SK-N-SH treated with all-trans-retinoic acid at 6 μM for 48 hours (cell line): ENCODE results near the gene TAS2R13.

Experiments used
- ATAC-seq: fragments of 200-7000 bp; cut with Tn5 transposase; 3 replicates; pipeline ENCODE4 v1.9.1; 2020; ENCODE audit warnings: mild to moderate bottlenecking, moderate library complexity
- ARNTL ChIP-seq: fragments of 450-650 bp; formaldehyde crosslinking; IDR thresholded peaks from 2 replicates; pipeline ENCODE4 v1.5.0; 2020; ENCODE audit warnings: low read depth, mild to moderate bottlenecking, moderate library complexity, borderline replicate concordance
- BACH2 ChIP-seq: fragments of 250-450 bp; sonication (Bioruptor Pico); IDR thresholded peaks from 2 replicates; pipeline ENCODE4 v1.9.0; 2021; ENCODE audit warnings: mild to moderate bottlenecking, borderline replicate concordance
- ESRRG ChIP-seq: fragments of 250-450 bp; sonication (Bioruptor Pico); IDR thresholded peaks from 2 replicates; pipeline ENCODE4 v1.6.1; 2021; ENCODE audit warnings: mild to moderate bottlenecking
- GLIS3 ChIP-seq: fragments of 250-450 bp; sonication (Bioruptor Pico); IDR thresholded peaks from 2 replicates; pipeline ENCODE4 v1.5.0; 2020; ENCODE audit warnings: mild to moderate bottlenecking, moderate library complexity
- ISL1 ChIP-seq: fragments of 250-450 bp; sonication (Bioruptor Pico); IDR thresholded peaks from 2 replicates; pipeline ENCODE4 v2.1.2; 2022; ENCODE audit warnings: mild to moderate bottlenecking, moderate library complexity
- OSR1 ChIP-seq: fragments of 250-450 bp; sonication (Bioruptor Pico); IDR thresholded peaks from 2 replicates; pipeline ENCODE4 v1.8.0; 2022; ENCODE audit warnings: moderate library complexity, mild to moderate bottlenecking, inconsistent platforms
- PPARA ChIP-seq: fragments of 250-450 bp; sonication (Bioruptor Pico); IDR thresholded peaks from 2 replicates; pipeline ENCODE4 v1.5.0; 2020; ENCODE audit warnings: mild to moderate bottlenecking, borderline replicate concordance
- RARB ChIP-seq: fragments of 250-450 bp; sonication (Bioruptor Pico); IDR thresholded peaks from 2 replicates; pipeline ENCODE4 v1.8.0; 2021; ENCODE audit warnings: mild to moderate bottlenecking, moderate library complexity
- SNAI2 ChIP-seq: fragments of 250-450 bp; sonication (Bioruptor Pico); IDR thresholded peaks from 2 replicates; pipeline ENCODE4 v1.5.0; 2020; ENCODE audit warnings: mild to moderate bottlenecking, moderate library complexity
- TOX ChIP-seq: fragments of 250-450 bp; sonication (Bioruptor Pico); IDR thresholded peaks from 2 replicates; pipeline ENCODE4 v1.8.0; 2021; ENCODE audit warnings: mild to moderate bottlenecking, moderate library complexity, borderline replicate concordance
- ZC3H10 ChIP-seq: fragments of 250-450 bp; sonication (Bioruptor Pico); IDR thresholded peaks from 2 replicates; pipeline ENCODE4 v1.5.1; 2021; ENCODE audit warnings: mild to moderate bottlenecking, moderate library complexity
- ZFP30 ChIP-seq: fragments of 450-650 bp; formaldehyde crosslinking; IDR thresholded peaks from 2 replicates; pipeline ENCODE4 v1.5.0; 2022; ENCODE audit warnings: mild to moderate bottlenecking, moderate library complexity
- ZNF565 ChIP-seq: fragments of 450-650 bp; formaldehyde crosslinking; conservative IDR thresholded peaks from 2 replicates; pipeline ENCODE4 v1.5.0; 2020; ENCODE audit warnings: low read depth, mild to moderate bottlenecking, moderate library complexity
- ZNF70 ChIP-seq: fragments of 450-650 bp; formaldehyde crosslinking; IDR thresholded peaks from 2 replicates; pipeline ENCODE4 v1.5.0; 2020; ENCODE audit warnings: mild to moderate bottlenecking, moderate library complexity
- ZNF8 ChIP-seq: fragments of 450-650 bp; formaldehyde crosslinking; IDR thresholded peaks from 2 replicates; pipeline ENCODE4 v1.5.0; 2020; ENCODE audit warnings: mild to moderate bottlenecking, moderate library complexity
- TF ChIP-seq, protein P1 (sequence below): fragments of 250-450 bp; sonication (Bioruptor Pico); IDR thresholded peaks from 2 replicates; pipeline ENCODE4 v1.5.1; 2021; ENCODE audit warnings: mild to moderate bottlenecking, moderate library complexity
- TF ChIP-seq, protein P2 (sequence below): fragments of 250-450 bp; sonication (Bioruptor Pico); IDR thresholded peaks from 2 replicates; pipeline ENCODE4 v1.5.1; 2020; ENCODE audit warnings: low read depth, mild to moderate bottlenecking, moderate library complexity
- TF ChIP-seq, protein P3 (sequence below): fragments of 250-450 bp; sonication (Bioruptor Pico); IDR thresholded peaks from 2 replicates; pipeline ENCODE4 v1.8.0; 2020; ENCODE audit warnings: mild to moderate bottlenecking, moderate library complexity, borderline replicate concordance
- TF ChIP-seq, protein P4 (sequence below): fragments of 250-450 bp; sonication (Bioruptor Pico); IDR thresholded peaks from 2 replicates; pipeline ENCODE4 v1.8.0; 2021; ENCODE audit warnings: low read depth, mild to moderate bottlenecking, moderate library complexity, borderline replicate concordance

Gene TAS2R13

DNA sequence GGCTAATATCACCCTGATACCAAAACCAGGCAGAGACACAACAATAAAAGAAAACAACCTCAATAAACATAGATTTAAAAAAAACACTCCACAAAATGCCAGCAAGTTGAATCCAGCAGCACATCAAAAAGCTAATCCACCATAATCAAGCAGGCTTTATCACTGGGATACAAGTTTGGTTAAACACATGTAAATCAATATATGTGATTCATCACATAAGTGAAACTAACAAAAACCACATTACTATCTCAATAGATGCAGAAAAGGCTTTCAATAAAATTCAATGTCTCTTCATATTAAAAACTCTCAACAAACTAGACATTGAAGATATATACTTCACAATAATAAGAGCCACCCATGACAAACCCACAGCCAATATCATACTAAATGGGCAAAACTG lies 46.7 kb upstream of the TAS2R13 start:
- ATAC-seq: no peak
- TF ChIP-seq, protein P1, sequence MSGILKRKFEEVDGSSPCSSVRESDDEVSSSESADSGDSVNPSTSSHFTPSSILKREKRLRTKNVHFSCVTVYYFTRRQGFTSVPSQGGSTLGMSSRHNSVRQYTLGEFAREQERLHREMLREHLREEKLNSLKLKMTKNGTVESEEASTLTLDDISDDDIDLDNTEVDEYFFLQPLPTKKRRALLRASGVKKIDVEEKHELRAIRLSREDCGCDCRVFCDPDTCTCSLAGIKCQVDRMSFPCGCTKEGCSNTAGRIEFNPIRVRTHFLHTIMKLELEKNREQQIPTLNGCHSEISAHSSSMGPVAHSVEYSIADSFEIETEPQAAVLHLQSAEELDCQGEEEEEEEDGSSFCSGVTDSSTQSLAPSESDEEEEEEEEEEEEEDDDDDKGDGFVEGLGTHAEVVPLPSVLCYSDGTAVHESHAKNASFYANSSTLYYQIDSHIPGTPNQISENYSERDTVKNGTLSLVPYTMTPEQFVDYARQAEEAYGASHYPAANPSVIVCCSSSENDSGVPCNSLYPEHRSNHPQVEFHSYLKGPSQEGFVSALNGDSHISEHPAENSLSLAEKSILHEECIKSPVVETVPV (CRISPR knock-in tag): no peak
- no peak for TF ChIP-seq GLIS3
- TF ChIP-seq, protein P2, sequence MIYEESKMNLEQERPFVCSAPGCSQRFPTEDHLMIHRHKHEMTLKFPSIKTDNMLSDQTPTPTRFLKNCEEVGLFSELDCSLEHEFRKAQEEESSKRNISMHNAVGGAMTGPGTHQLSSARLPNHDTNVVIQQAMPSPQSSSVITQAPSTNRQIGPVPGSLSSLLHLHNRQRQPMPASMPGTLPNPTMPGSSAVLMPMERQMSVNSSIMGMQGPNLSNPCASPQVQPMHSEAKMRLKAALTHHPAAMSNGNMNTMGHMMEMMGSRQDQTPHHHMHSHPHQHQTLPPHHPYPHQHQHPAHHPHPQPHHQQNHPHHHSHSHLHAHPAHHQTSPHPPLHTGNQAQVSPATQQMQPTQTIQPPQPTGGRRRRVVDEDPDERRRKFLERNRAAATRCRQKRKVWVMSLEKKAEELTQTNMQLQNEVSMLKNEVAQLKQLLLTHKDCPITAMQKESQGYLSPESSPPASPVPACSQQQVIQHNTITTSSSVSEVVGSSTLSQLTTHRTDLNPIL (CRISPR knock-in tag): no peak
- TF ChIP-seq RARB (CRISPR knock-in tag): no peak
- TF ChIP-seq ZNF565: no peak
- no peak for TF ChIP-seq BACH2 (CRISPR knock-in tag)
- TF ChIP-seq, protein P3, sequence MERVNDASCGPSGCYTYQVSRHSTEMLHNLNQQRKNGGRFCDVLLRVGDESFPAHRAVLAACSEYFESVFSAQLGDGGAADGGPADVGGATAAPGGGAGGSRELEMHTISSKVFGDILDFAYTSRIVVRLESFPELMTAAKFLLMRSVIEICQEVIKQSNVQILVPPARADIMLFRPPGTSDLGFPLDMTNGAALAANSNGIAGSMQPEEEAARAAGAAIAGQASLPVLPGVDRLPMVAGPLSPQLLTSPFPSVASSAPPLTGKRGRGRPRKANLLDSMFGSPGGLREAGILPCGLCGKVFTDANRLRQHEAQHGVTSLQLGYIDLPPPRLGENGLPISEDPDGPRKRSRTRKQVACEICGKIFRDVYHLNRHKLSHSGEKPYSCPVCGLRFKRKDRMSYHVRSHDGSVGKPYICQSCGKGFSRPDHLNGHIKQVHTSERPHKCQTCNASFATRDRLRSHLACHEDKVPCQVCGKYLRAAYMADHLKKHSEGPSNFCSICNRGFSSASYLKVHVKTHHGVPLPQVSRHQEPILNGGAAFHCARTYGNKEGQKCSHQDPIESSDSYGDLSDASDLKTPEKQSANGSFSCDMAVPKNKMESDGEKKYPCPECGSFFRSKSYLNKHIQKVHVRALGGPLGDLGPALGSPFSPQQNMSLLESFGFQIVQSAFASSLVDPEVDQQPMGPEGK: no peak
- TF ChIP-seq ZFP30: no peak
- TF ChIP-seq PPARA: no peak

DNA sequence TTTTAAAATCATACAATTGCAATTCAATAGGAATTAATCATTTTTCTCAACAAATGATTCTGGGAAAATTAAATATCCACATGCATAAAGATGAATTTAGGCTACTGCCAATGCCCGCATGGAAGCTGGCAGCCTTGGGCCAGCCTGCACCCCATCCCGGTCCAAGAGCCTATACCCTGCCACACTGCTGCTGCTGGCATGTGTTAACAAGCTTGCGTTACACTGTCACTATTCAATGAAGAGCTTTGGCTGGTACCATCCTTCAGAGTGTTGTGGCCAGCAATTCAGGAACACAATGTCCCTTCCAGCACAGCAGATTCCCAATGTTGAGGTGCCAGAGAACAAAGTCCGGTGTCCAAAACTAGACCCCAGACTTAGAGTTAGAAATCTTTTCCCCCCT lies 43.3 kb upstream of the TAS2R13 start:
- ATAC-seq: no peak
- TF ChIP-seq BACH2 (CRISPR knock-in tag) (no peak), TOX (CRISPR knock-in tag) (no peak), ISL1 (CRISPR knock-in tag) (no peak), ARNTL (no peak), ESRRG (no peak), ZNF565 (no peak), ZNF8 (CRISPR knock-in tag) (no peak)
- TF ChIP-seq, protein P1 (CRISPR knock-in tag): no peak

DNA sequence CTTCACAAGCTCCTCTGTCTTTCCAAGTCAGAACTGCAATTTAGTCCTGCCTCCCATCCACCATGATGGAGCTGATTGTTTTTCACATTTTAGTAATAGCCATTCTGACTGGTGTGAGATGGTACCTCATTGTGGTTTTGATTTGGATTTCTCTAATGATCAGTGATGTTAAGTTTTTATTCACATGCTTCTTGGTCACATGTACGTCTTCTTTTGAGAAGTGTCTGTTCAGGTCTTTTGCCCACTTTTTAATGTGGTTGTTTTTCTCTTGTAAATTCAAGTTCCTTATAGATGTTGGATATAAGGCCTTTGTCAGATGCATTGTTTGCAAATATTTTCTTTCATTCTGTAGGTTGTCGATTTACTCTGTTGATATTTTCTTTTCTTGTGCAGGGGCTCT lies 33.8 kb upstream of the TAS2R13 start:
- no peak for ATAC-seq
- TF ChIP-seq TOX (CRISPR knock-in tag) (no peak), BACH2 (CRISPR knock-in tag) (no peak)
- TF ChIP-seq, all 23 proteins: peak for 0

DNA sequence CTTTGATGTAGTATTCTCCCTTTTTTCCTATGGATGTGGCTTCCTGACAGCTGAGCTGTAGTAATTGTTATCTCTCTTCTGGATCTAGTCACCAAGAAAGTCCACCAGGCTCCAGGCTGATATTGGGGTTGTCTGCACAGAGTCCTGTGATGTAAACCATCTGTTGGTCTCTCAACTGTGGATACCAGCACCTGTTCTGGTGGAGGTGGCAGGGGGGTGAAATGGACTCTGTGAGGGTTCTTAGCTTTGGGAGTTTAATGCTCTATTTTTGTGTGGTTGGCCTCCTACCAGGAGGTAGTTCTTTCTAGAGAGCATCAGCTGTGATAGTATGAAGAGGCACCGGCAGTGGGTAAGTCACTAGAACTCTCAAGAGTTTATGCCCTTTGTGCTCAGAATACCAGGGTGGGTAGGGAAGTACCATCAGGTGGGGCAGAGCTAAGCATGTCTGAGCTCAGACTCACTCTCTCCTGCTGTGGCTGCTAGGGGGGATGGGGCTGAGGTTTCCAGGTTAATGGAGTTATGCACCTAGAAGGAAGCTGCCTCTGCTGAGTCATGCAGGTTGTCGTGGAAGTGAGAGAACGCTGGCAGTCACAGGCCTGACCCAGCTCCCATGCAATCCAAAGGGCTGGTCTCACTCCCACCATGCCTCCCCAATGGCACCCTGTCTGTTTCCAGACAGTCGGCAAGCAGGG lies 32.7 kb upstream of the TAS2R13 start:
- ATAC-seq: no peak; the same call in 2 of the 3 replicates
- TF ChIP-seq ZNF8 (CRISPR knock-in tag): no peak
- TF ChIP-seq ZNF70 (CRISPR knock-in tag): no peak
- no peak for TF ChIP-seq ESRRG
- TF ChIP-seq, protein P3: no peak
- no peak for TF ChIP-seq ZC3H10
- no peak for TF ChIP-seq GLIS3
- TF ChIP-seq, protein P4, sequence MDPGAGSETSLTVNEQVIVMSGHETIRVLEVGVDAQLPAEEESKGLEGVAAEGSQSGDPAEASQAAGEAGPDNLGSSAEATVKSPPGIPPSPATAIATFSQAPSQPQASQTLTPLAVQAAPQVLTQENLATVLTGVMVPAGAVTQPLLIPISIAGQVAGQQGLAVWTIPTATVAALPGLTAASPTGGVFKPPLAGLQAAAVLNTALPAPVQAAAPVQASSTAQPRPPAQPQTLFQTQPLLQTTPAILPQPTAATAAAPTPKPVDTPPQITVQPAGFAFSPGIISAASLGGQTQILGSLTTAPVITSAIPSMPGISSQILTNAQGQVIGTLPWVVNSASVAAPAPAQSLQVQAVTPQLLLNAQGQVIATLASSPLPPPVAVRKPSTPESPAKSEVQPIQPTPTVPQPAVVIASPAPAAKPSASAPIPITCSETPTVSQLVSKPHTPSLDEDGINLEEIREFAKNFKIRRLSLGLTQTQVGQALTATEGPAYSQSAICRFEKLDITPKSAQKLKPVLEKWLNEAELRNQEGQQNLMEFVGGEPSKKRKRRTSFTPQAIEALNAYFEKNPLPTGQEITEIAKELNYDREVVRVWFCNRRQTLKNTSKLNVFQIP (CRISPR knock-in tag): no peak
- no peak for TF ChIP-seq BACH2 (CRISPR knock-in tag)
- no peak for TF ChIP-seq ZFP30
- TF ChIP-seq PPARA: no peak
- no peak for TF ChIP-seq OSR1 (CRISPR knock-in tag)
- TF ChIP-seq SNAI2: no peak
- TF ChIP-seq, all 23 proteins: peak for 0
